HL-60/S4 treated with phorbol 12-myristate 13-acetate at 8.2 ng/mL for 4 days and 3 days (cell line): ENCODE measurements around the gene PHYH.
"Not testable (repeated sequence)": the region's sequence is repeated elsewhere in the genome, so short reads cannot be mapped to it uniquely, and the experiment has no call there.

ENCODE experiments used
- in situ Hi-C: fragments of 300-500 bp; cut with MboI; formaldehyde crosslinking; loops from 2 replicates; pipeline ENCODE4 v1.15.0; 2022; ENCODE audit warnings: low sequenced_read_pairs

PHYH gene

GRCh38 chr10:13322615-13323148, 22.8 kb upstream of the PHYH start:
- in situ Hi-C loops: no loop called here

- in situ Hi-C loops: no loop called here
Measured at GRCh38 chr10:13321576-13321975, 21.7 kb upstream of the PHYH start.

GRCh38 chr10:13319166-13319565, 19.3 kb upstream of the PHYH start:
- in situ Hi-C loops: no loop called here

GRCh38 chr10:13317474-13317873, 17.6 kb upstream of the PHYH start:
- in situ Hi-C loops: no loop called here

GRCh38 chr10:13316635-13317311, 16.9 kb upstream of the PHYH start:
- in situ Hi-C loops: no loop called here

GRCh38 chr10:13315361-13315760, 15.5 kb upstream of the PHYH start:
- in situ Hi-C loops: no loop called here

GRCh38 chr10:13311177-13311575, 11.3 kb upstream of the PHYH start:
- in situ Hi-C loops: no loop called here

- in situ Hi-C loops: no loop called here
Measured at GRCh38 chr10:13310518-13311176, 10.8 kb upstream of the PHYH start.

- in situ Hi-C loops: no loop called here
Measured at GRCh38 chr10:13309792-13310191, 9.9 kb upstream of the PHYH start.

- in situ Hi-C loops: no loop called here
Measured at GRCh38 chr10:13308096-13308495, 8.2 kb upstream of the PHYH start.

GRCh38 chr10:13306103-13306502, 6.2 kb upstream of the PHYH start:
- in situ Hi-C loops: no loop called here

GRCh38 chr10:13302821-13303555, 3.1 kb upstream of the PHYH start:
- in situ Hi-C loops: no loop called here

GRCh38 chr10:13298748-13299436, 972 bp downstream of the PHYH start:
- in situ Hi-C loops: no loop called here

- in situ Hi-C loops: no loop called here
Measured at GRCh38 chr10:13296476-13296875, 3.4 kb downstream of the PHYH start.

GRCh38 chr10:13294784-13295183, 5.1 kb downstream of the PHYH start:
- in situ Hi-C loops: no loop called here

GRCh38 chr10:13291821-13292773, 7.8 kb downstream of the PHYH start:
- in situ Hi-C loops: no loop called here

GRCh38 chr10:13291061-13291460, 8.8 kb downstream of the PHYH start:
- in situ Hi-C loops: no loop called here

- in situ Hi-C loops: no loop called here
Measured at GRCh38 chr10:13284050-13284449, 15.8 kb downstream of the PHYH start.

- in situ Hi-C loops: not testable (repeated sequence)
Measured at GRCh38 chr10:13282348-13282747, 17.5 kb downstream of the PHYH start.

GRCh38 chr10:13276749-13277365, 23.0 kb downstream of the PHYH start:
- in situ Hi-C loops: no loop called here
